Astrocyte of the cerebellum (primary cell): ENCODE results near the gene IFIT1B.

Experiments
- DNase-seq: peaks from one replicate; pipeline ENCODE4 v3.0.0-alpha.2; 2011; ENCODE audit warnings: low read depth
- H3K4me3 ChIP-seq: 2 replicates; pipeline ENCODE4 v1.5.1; 2011; ENCODE audit warnings: mild to moderate bottlenecking, low read depth, low read length, moderate library complexity
- CTCF ChIP-seq: IDR thresholded peaks from 2 replicates; pipeline ENCODE4 v1.5.1; 2012; ENCODE audit warnings: low read length, low read depth, moderate library complexity, mild to moderate bottlenecking; ENCODE audit errors: missing control alignments
- in situ Hi-C: cut with HindIII; loops from 2 replicates; pipeline ENCODE4 v1.10.0; 2017; ENCODE audit warnings: low sequenced_read_pairs

Gene IFIT1B

DNA sequence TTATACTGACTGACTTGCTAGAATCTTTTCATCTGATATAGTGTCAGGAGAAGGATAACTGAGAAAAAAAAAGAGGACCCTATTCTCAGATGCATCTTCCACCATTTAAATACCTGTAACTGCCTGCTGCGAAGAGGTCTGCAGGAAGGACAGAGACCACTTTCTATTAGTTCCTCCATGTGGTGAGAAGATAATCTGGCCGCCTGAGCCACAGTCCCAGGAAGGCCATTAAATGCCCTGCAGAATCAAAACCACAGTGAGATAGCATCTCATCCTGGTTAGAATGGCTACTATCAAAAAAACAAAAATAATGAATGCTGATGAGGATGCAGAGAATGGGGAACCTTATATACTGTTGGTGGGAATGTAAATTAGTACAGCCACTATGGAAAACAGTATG, 19.9 kb upstream of the IFIT1B start:
- TF ChIP-seq CTCF, result no peak
- in situ Hi-C loops, result no loop called here

DNA sequence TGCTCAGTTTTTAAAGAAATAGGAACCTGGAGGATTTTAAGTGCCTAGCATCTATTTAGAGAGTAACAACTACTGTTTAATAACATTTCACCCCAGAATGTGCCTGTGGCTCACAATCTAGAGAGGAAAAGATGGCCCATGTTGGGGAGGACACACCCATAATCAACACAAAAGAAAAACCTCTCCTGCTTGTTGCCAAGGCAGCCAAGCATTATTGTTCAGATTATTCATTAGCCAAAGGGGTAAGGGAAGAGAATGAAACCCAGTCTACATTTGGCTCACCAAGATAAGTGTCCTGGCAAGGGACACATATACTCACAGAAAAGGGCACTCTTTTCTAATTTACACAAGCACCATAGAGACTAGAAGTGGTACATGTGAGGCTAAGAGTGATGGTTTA, 17.7 kb upstream of the IFIT1B start:
- H3K4me3 ChIP-seq, result no peak overlapping the region
- in situ Hi-C loops, result no loop called here
- no peak for TF ChIP-seq CTCF
- DNase-seq, result no peak

More for the DNA sequence above, 19.9 kb upstream of the IFIT1B start:
- no peak overlapping the region for H3K4me3 ChIP-seq
- no peak for DNase-seq

- no peak for DNase-seq
- TF ChIP-seq CTCF, result no peak
- H3K4me3 ChIP-seq, result no peak overlapping the region
- in situ Hi-C loops, result no loop called here
Observed at GRCh38 chr10:89362929-89363328, 14.9 kb upstream of the IFIT1B start.

GRCh38 chr10:89363729-89364442, 14.0 kb upstream of the IFIT1B start:
- no peak for TF ChIP-seq CTCF
- in situ Hi-C loops, result no loop called here
- DNase-seq, result no peak
- no peak overlapping the region for H3K4me3 ChIP-seq

DNA sequence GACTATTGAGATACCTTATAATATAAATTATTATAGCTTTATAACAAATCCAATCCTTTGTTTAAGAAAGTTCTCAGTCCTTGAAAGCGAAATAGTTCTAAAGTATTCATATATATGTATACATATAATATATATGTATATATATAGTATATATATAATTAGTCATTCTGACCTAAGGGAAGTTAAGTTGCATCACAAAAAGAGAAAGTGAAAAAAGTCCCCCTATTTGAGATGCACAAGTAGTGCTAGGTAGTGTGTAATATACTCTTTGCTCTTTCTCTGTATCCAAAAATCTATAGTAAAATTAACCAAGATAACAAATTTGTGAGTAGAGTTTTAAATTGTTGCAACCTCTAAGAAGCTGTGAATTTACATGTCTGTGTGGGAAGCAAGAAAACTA, 13.3 kb upstream of the IFIT1B start:
- in situ Hi-C loops, result no loop called here
- no peak for TF ChIP-seq CTCF
- DNase-seq, result no peak
- no peak overlapping the region for H3K4me3 ChIP-seq

- TF ChIP-seq CTCF, result no peak
- in situ Hi-C loops, result no loop called here
- DNase-seq, result no peak
- no peak overlapping the region for H3K4me3 ChIP-seq
Observed at GRCh38 chr10:89367529-89367928, 10.3 kb upstream of the IFIT1B start.
